GM18519 (cell line): Measurements from ENCODE around the gene ADGRB2.

Experiments
- ATAC-seq: cut with Tn5 transposase; IDR thresholded peaks from one replicate; pipeline ENCODE4 v1.9.1; 2021; ENCODE audit warnings: mild to moderate bottlenecking, moderate library complexity; ENCODE audit not compliant: unreplicated experiment, low FRiP score

Gene ADGRB2

GRCh38 chr1:31795096-31795675 lies 31.0 kb upstream of the ADGRB2 start:
- ATAC-seq, result no peak

GRCh38 chr1:31793586-31794285 lies 29.6 kb upstream of the ADGRB2 start:
- no peak for ATAC-seq

- no peak for ATAC-seq
Observed at GRCh38 chr1:31793086-31793485, 28.9 kb upstream of the ADGRB2 start.

- ATAC-seq, result no peak
Observed at GRCh38 chr1:31792541-31792940, 28.4 kb upstream of the ADGRB2 start.

- no peak for ATAC-seq
Observed at GRCh38 chr1:31792116-31792515, 28.0 kb upstream of the ADGRB2 start.

- ATAC-seq, result no peak
Observed at GRCh38 chr1:31791131-31791858, 27.2 kb upstream of the ADGRB2 start.

GRCh38 chr1:31790641-31791091 lies 26.5 kb upstream of the ADGRB2 start:
- ATAC-seq, result no peak

- ATAC-seq, result no peak
Observed at GRCh38 chr1:31790140-31790539, 26.0 kb upstream of the ADGRB2 start.

- ATAC-seq, result no peak
Observed at GRCh38 chr1:31789259-31790065, 25.3 kb upstream of the ADGRB2 start.

GRCh38 chr1:31788825-31789256 lies 24.7 kb upstream of the ADGRB2 start:
- ATAC-seq, result no peak

- peak; percentile 46 for ATAC-seq
Observed at GRCh38 chr1:31788138-31788824, 24.1 kb upstream of the ADGRB2 start.

GRCh38 chr1:31787786-31788137 lies 23.6 kb upstream of the ADGRB2 start:
- ATAC-seq, result no peak

GRCh38 chr1:31787261-31787660 lies 23.1 kb upstream of the ADGRB2 start:
- ATAC-seq, result no peak

- ATAC-seq, result no peak
Observed at GRCh38 chr1:31786366-31787060, 22.4 kb upstream of the ADGRB2 start.

GRCh38 chr1:31785947-31786290 lies 21.8 kb upstream of the ADGRB2 start:
- ATAC-seq, result no peak

GRCh38 chr1:31785020-31785946 lies 21.1 kb upstream of the ADGRB2 start:
- ATAC-seq, result no peak

GRCh38 chr1:31784356-31785019 lies 20.3 kb upstream of the ADGRB2 start:
- ATAC-seq, result no peak

- no peak for ATAC-seq
Observed at GRCh38 chr1:31783846-31784245, 19.7 kb upstream of the ADGRB2 start.
